A549 (cell line): Measurements from ENCODE around the gene GIMAP4. TPM values are rescaled to one million over a fixed set of nuclear protein-coding genes. Genes with fewer than 3 reads are reported as not detected.

Experiments
- ATAC-seq, 2 experiments: fragments of 200-7000 bp in 1 of 2; fragments of >200 bp in 1 of 2; cut with Nextera tagmentation in 1 of 2; cut with Tn5 transposase in 1 of 2; 3 replicates each; pipeline versions ENCODE4 v1.8.0 to v1.9.1; 2018 to 2020; ENCODE audit warnings: mild to moderate bottlenecking in 1 of 2, moderate library complexity in 1 of 2
- CTCF ChIA-PET: fragments of 300-600 bp; sonication (Branson Sonifier 250); formaldehyde crosslinking; extraction: SDS; loops from one replicate; lab custom pipeline; 2021; ENCODE audit warnings: antibody characterized with exemption, inconsistent platforms; lab: Yijun Ruan, JAX
- POLR2A ChIA-PET: fragments of 350-600 bp; formaldehyde crosslinking; extraction: SDS; loops from one replicate; lab custom pipeline; 2021; ENCODE audit warnings: antibody characterized with exemption, inconsistent platforms; lab: Yijun Ruan, JAX
- DNase-seq, 2 experiments: peaks; one replicate each; pipeline versions ENCODE4 v3.0.0 to v3.0.0-alpha.2; 2011 to 2016; ENCODE audit warnings: low read depth in 1 of 2, low spot score in 1 of 2
- FAIRE-seq: peaks from 2 replicates; lab custom pipeline; 2011; peaks lifted over from hg19 to GRCh38; lab: Jason Lieb, UNC
- H3K27ac ChIP-seq, 2 experiments: fragments of >200 bp; sonication (Bioruptor Twin); formaldehyde crosslinking; 3 replicates each; pipeline ENCODE4 v1.5.1; 2016 to 2017
- H3K4me1 ChIP-seq: fragments of >200 bp; sonication (Bioruptor Twin); formaldehyde crosslinking; 3 replicates; pipeline ENCODE4 v1.6.1; 2016
- H3K4me2 ChIP-seq: fragments of >200 bp; sonication (Bioruptor Twin); formaldehyde crosslinking; 3 replicates; pipeline ENCODE4 v1.6.1; 2016
- H3K4me3 ChIP-seq: fragments of >200 bp; sonication (Bioruptor Twin); formaldehyde crosslinking; 3 replicates; pipeline ENCODE4 v1.5.1; 2016
- H3K9me3 ChIP-seq: fragments of >200 bp; sonication (Bioruptor Twin); formaldehyde crosslinking; 3 replicates; pipeline ENCODE4 v1.6.1; 2016
- BHLHE40 ChIP-seq: IDR thresholded peaks from 2 replicates; pipeline ENCODE4 v1.6.1; 2012; ENCODE audit warnings: low read depth, low read length, inconsistent platforms
- CBX8 ChIP-seq: fragments of 200-600 bp; sonication (generic); IDR thresholded peaks from 2 replicates; pipeline ENCODE4 v1.6.1; 2016
- CEBPB ChIP-seq, 2 experiments: fragments of >200 bp in 1 of 2; sonication (Bioruptor Twin) in 1 of 2; formaldehyde crosslinking in 1 of 2; IDR thresholded peaks; 2 replicates each; pipeline ENCODE4 v1.6.1; 2012 to 2016
- CHD2 ChIP-seq: fragments of 150-350 bp; IDR thresholded peaks from 2 replicates; pipeline ENCODE4 v1.6.1; 2014; ENCODE audit warnings: low read length; ENCODE audit not compliant: partially characterized antibody
- CTCF ChIP-seq: fragments of >200 bp; sonication (Bioruptor Twin); formaldehyde crosslinking; IDR thresholded peaks from 3 replicates; pipeline ENCODE4 v1.5.1; 2016
- EHMT2 ChIP-seq: fragments of 200-600 bp; sonication (generic); IDR thresholded peaks from 2 replicates; pipeline ENCODE4 v1.6.1; 2016; ENCODE audit warnings: antibody characterized with exemption, low read depth, mild to moderate bottlenecking, moderate library complexity
- FOSB ChIP-seq: fragments of 250-450 bp; sonication (Bioruptor Pico); IDR thresholded peaks from 2 replicates; pipeline ENCODE4 v1.5.0; 2020; ENCODE audit warnings: mild to moderate bottlenecking, moderate library complexity
- HES2 ChIP-seq: fragments of >200 bp; sonication (Bioruptor Twin); formaldehyde crosslinking; IDR thresholded peaks from 2 replicates; pipeline ENCODE4 v1.6.1; 2016
- HOXB13 ChIP-seq: fragments of 250-450 bp; sonication (Bioruptor Pico); IDR thresholded peaks from 2 replicates; pipeline ENCODE4 v1.5.0; 2020; ENCODE audit warnings: low read depth, mild to moderate bottlenecking, moderate library complexity
- MAFK ChIP-seq: fragments of 450-650 bp; IDR thresholded peaks from 2 replicates; pipeline ENCODE4 v1.6.1; 2014; ENCODE audit not compliant: partially characterized antibody
- NPAS2 ChIP-seq: fragments of 250-450 bp; sonication (Bioruptor Pico); IDR thresholded peaks from 2 replicates; pipeline ENCODE4 v1.8.0; 2022; ENCODE audit warnings: mild to moderate bottlenecking, moderate library complexity, borderline replicate concordance
- PBX3 ChIP-seq: IDR thresholded peaks from 2 replicates; pipeline ENCODE4 v1.6.1; 2012
- PHF8 ChIP-seq: fragments of 200-600 bp; sonication (generic); IDR thresholded peaks from 2 replicates; pipeline ENCODE4 v1.6.1; 2016; ENCODE audit warnings: low read depth, mild to moderate bottlenecking, antibody characterized with exemption, moderate library complexity, borderline replicate concordance
- RARB ChIP-seq: fragments of 250-450 bp; sonication (Bioruptor Pico); IDR thresholded peaks from 2 replicates; pipeline ENCODE4 v1.8.0; 2021; ENCODE audit warnings: mild to moderate bottlenecking, moderate library complexity
- RFX5 ChIP-seq: fragments of 450-650 bp; IDR thresholded peaks from 2 replicates; pipeline ENCODE4 v1.7.1; 2014; ENCODE audit warnings: antibody characterized with exemption, mild to moderate bottlenecking, moderate library complexity
- RNF2 ChIP-seq: fragments of 200-600 bp; sonication (generic); IDR thresholded peaks from 2 replicates; pipeline ENCODE4 v1.6.1; 2016; ENCODE audit warnings: low read depth, mild to moderate bottlenecking, antibody characterized with exemption, moderate library complexity, borderline replicate concordance
- SMC3 ChIP-seq: fragments of >200 bp; sonication (Bioruptor Twin); formaldehyde crosslinking; IDR thresholded peaks from 3 replicates; pipeline ENCODE4 v1.6.1; 2018; ENCODE audit warnings: inconsistent platforms
- SREBF2 ChIP-seq: fragments of 450-650 bp; IDR thresholded peaks from 2 replicates; pipeline ENCODE4 v1.6.1; 2014; ENCODE audit warnings: mild to moderate bottlenecking, moderate library complexity
- TP53 ChIP-seq: fragments of 250-450 bp; sonication (Bioruptor Pico); IDR thresholded peaks from 2 replicates; pipeline ENCODE4 v1.5.0; 2021; ENCODE audit warnings: mild to moderate bottlenecking, moderate library complexity
- ZFP36 ChIP-seq: fragments of 450-650 bp; IDR thresholded peaks from 2 replicates; pipeline ENCODE4 v1.6.1; 2014; ENCODE audit warnings: borderline replicate concordance; ENCODE audit not compliant: partially characterized antibody
- ZNF302 ChIP-seq: fragments of 250-450 bp; sonication (Bioruptor Pico); IDR thresholded peaks from 2 replicates; pipeline ENCODE4 v1.9.0; 2021; ENCODE audit warnings: inconsistent platforms, mild to moderate bottlenecking, moderate library complexity
- WGBS: methylation state at CpG from one replicate; pipeline ENCODE4 v1.1.6; 2017; ENCODE audit errors: missing lambda C conversion rate; 5-methylcytosine and 5-hydroxymethylcytosine counted together
- polyA plus RNA-seq, 4 experiments: library from polyadenylated mRNA; depleted of rRNA in 3 of 4; stranded (reverse); fragments of >200 nt; fragmentation: RNase III in 1 of 4; extraction: RNeasy Plus Mini Kit Qiagen cat#74134 plus additional on column Dnase treatment in 1 of 4; gene quantifications; 2 replicates in 3 of 4; 3 replicates in 1 of 4; pipeline ENCODE4 v1.2.3, GENCODE V29; 2011 to 2017
- TF ChIP-seq, protein P1 (sequence below): fragments of 150-350 bp; IDR thresholded peaks from 2 replicates; pipeline ENCODE4 v1.6.1; 2014; ENCODE audit warnings: low read depth, mild to moderate bottlenecking, low read length
- TF ChIP-seq, protein P2 (sequence below): fragments of 250-450 bp; sonication (Bioruptor Pico); IDR thresholded peaks from 2 replicates; pipeline ENCODE4 v1.5.0; 2020; ENCODE audit warnings: low read depth, mild to moderate bottlenecking, moderate library complexity

GIMAP4 gene
- polyA plus RNA-seq, 2 of the 4 experiments (the other 2 are of a cell fraction) = not detected

DNA sequence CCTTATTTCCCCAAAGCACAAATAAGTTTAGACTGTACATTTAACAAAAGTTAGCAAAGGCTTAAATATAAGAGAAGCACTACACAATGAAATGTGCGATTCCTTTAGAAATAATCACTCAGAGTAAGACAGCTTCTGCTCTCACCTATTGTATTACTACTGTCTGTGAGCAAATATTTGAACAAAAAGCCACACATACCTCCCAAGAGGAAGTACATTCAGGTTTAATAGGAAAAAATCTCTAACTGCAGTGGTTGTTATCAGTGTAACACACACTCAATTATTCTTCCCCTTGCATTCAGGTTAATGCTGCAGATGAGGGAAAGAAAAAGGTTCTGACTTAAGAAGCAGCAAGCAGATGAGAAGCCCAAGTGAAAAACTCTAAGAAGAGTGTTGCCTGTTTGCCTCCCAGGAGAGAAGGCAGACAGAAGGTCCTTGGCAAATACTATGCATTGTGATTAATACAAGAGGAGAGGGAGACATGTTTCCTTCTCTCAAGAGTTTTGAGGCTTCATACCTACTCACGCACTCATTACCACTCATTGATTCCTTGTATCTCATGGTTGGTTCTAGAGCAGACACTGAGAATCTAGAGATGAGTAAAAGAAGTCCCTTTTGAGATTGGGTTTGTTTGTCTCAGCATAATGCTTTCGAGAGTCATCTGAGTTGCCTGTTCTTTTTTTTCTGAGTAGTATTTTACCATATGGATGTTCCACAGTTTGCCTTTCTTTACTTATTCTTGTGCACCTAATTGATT is 13.6 kb downstream of the GIMAP4 start (continued):
- no peak for TF ChIP-seq CTCF

DNA sequence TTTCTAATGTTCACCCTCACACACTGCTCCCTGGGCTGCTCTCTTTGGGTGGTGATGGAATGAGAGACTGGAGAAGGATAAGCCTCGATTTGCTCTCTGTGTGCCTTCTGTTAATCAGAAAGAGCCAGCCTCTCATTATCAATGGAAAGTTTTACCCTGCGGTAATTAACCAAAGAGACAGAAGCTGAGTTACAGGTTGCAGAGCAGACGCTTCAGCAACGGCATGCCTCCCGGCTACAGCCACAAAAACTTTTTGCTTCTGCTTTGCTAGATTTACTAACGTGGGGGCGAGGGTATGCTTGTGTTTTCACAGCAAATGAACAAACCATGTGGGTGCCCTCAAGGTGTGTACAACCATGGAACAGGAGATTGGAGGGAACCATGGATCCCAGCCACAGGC is 18.0 kb downstream of the GIMAP4 start:
- ChIA-PET CTCF (no interaction called here), POLR2A (no interaction called here)
- 47% methylated on average over 7 of the region's 7 CpGs for WGBS
- H3K4me1 ChIP-seq = no peaks in the 10 kb centered on the region
- no peak for FAIRE-seq
- H3K4me2 ChIP-seq = no peak overlapping the region
- H3K9me3 ChIP-seq = no peaks in the 10 kb centered on the region
- TF ChIP-seq NPAS2 (CRISPR knock-in tag) (no peak), RFX5 (no peak), FOSB (CRISPR knock-in tag) (no peak), CHD2 (no peak), RARB (CRISPR knock-in tag) (no peak), CBX8 (no peak), MAFK (no peak), SREBF2 (no peak), BHLHE40 (no peak), CEBPB (IDR thresholded peaks at IDR 0.05) (no peak), EHMT2 (no peak), ZFP36 (no peak), ZNF302 (CRISPR knock-in tag) (no peak), RNF2 (no peak), TP53 (no peak), HES2 (no peak), HOXB13 (no peak)
- TF ChIP-seq, protein P1, sequence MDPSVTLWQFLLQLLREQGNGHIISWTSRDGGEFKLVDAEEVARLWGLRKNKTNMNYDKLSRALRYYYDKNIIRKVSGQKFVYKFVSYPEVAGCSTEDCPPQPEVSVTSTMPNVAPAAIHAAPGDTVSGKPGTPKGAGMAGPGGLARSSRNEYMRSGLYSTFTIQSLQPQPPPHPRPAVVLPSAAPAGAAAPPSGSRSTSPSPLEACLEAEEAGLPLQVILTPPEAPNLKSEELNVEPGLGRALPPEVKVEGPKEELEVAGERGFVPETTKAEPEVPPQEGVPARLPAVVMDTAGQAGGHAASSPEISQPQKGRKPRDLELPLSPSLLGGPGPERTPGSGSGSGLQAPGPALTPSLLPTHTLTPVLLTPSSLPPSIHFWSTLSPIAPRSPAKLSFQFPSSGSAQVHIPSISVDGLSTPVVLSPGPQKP = no peak
- TF ChIP-seq, all 56 proteins: peak for 0
- Histone ChIP-seq H3K4me3 (no peak overlapping the region), H3K27ac (no peak overlapping the region)
- ATAC-seq (no peak), DNase-seq (no peak)

- H3K4me3 ChIP-seq = no peak overlapping the region
- H3K4me1 ChIP-seq = no peaks in the 10 kb centered on the region
- no peak overlapping the region for H3K4me2 ChIP-seq
- no peaks in the 10 kb centered on the region for H3K9me3 ChIP-seq
- TF ChIP-seq, protein P2, sequence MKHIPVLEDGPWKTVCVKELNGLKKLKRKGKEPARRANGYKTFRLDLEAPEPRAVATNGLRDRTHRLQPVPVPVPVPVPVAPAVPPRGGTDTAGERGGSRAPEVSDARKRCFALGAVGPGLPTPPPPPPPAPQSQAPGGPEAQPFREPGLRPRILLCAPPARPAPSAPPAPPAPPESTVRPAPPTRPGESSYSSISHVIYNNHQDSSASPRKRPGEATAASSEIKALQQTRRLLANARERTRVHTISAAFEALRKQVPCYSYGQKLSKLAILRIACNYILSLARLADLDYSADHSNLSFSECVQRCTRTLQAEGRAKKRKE = no peak
- no peak for TF ChIP-seq SMC3
- TF ChIP-seq PBX3 = no peak
- no peak for TF ChIP-seq PHF8
- ATAC-seq (no peak), DNase-seq (no peak), FAIRE-seq (no peak)
- 0% methylated on average over 4 of the region's 4 CpGs for WGBS
- H3K27ac ChIP-seq = no peak overlapping the region
- POLR2A ChIA-PET = no interaction called here
- CTCF ChIA-PET = no interaction called here
Observed at GRCh38 chr7:150586068-150586784, 19.0 kb downstream of the GIMAP4 start.
